Measurements from ENCODE around the gene GRM6.

GRM6 gene

GRCh38 chr5:178994580-178995340 is at the start of gene GRM6:
Gene GRM6, minus strand, starts transcription at chr5:178995320. Its CDS starts 376 bp downstream, at chr5:178994944.
- no peak for DNase-seq

DNA sequence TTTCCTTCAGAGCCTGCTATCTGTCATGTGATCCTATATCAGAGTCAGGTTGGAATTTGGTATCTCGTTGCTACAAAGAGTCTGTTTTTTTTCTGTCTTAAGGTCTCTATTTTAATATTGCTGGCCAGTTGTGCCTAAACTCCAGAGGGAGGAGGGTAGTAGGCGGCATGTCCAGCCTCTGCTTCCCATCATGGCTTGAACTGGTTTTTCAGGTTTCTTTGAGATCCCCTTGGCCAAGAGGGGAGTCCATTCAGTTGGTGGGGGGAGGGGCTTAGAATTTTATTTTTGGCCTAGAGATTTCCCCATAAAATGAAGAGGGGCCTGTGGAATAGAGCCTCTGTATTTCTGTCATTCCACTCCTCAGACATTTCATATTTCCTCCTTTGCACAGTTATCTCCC is 49.6 kb upstream of the GRM6 start:
- no peak for DNase-seq

- no peak for DNase-seq
Observed at GRCh38 chr5:179033004-179033580, 38.0 kb upstream of the GRM6 start.

DNA sequence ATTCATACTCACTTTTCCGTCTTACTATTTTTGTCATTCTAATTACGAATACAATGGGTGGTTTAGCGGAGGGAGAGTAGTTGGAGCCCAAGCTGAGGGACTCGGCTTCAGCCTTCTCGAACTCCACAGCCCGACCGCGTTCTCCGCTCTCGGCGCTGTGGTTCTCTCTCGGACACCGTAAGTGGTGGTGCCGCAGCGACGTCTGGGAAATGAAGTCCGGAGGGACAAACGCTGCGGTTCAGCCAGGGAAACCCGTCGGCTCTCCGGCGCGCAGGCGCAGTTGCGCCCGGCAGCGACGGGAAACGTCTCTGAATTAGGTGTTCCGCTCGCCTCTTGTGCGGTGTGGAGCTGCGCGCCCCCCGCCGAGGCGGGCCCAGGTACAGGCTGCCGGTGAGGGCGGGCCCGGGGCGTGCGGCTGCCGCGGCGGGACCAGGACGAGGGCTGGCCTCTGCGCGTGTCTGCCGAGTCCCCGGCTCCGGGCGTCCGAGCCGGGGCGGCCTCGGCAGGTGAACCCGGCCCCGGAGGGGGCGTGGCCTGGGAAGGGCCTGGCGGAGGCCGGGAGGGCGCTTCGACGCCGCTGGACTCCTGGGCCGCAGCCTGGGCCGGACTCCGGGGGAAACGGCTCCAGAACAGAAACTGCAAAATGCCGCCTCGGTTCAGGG is 28.5 kb upstream of the GRM6 start, which contains the start of gene ZNF879:
TSS of gene ZNF879 (plus strand) at position 277 of the 662 bp plus-strand sequence. CDS start 1,201 bp downstream, outside the sequence.
- peak; percentile 92 for DNase-seq

GRCh38 chr5:179008667-179009066 is 13.5 kb upstream of the GRM6 start:
- DNase-seq = no peak

- no peak for DNase-seq
Observed at GRCh38 chr5:179006564-179006963, 11.4 kb upstream of the GRM6 start.

DNA sequence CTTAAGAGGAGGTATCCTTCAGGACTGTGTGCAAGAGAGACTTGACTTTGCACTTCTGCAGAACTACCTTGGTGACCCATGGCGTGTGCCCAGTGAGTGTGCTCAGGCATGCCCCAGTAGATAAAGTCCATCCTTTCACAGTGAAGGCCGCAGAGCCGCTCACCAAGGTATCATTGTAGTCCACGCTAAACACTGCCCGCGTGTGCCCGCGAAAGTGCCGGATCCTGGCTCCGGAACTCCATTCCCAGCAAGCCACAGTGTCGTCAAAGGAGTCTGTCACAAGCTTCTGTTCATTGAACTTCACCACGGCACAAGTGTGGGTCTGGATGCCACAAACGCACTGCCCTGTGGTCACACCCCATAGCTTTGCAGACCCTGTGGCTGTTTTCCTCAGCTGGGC is 3.3 kb upstream of the GRM6 start:
- no peak for DNase-seq

- no peak for DNase-seq
Observed at GRCh38 chr5:178997191-178997590, 2.1 kb upstream of the GRM6 start.

GRCh38 chr5:178996156-178996555 is 1.0 kb upstream of the GRM6 start:
- no peak for DNase-seq

DNA sequence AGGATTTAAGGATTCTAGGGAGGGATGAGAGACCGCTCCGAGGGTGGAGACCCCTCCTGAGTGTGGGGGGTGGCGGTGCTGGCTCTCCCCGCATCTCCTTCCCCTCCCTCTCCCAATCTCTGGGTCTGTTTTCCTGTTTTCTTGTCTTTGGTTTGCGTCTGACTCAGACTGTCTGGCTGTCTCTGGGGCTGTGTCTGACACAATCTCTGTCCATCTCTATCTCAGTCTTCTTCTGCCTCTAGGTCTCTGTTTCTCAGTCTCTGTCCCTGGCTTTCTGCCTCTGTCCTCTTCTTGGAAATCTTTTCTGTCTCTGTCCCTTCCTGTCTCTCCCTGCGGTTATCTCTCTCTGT is 196 bp upstream of the GRM6 start:
- no peak for DNase-seq

GRCh38 chr5:178993955-178994579 is 1.1 kb downstream of the GRM6 start:
- DNase-seq = no peak

GRCh38 chr5:178993236-178993765 is 1.8 kb downstream of the GRM6 start:
- no peak for DNase-seq

DNA sequence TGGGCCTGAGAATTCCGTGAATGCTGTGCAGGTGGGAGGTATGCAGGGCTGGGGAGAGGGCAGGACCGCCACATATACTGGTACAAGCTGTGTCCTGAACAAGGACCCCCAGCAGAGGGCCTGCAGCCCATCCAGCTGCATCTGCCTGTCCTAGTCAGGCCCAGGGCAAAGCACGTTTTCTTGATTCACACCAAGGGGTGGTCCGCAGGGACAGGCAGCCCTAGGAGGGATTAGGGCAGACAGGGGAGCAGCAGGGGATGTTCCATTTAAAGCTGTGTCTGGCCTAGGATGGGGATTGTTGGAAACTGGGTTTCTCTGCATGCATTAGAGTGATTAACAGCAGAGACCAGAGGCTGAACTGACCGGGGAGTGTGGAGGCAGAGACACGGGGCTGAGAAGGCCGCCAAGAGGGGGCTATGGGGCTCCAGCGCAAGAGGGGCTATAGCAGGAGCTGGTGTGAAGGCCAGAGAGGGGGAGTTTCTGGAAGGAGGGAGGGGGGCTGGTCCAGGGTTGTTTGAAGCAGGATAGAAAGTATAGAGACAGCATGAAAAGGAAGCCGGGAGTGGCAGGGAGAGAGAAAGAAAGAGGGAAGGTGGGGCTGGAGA is 2.7 kb downstream of the GRM6 start:
- no peak for DNase-seq

GRCh38 chr5:178991190-178992145 is 3.7 kb downstream of the GRM6 start:
- no peak for DNase-seq

DNA sequence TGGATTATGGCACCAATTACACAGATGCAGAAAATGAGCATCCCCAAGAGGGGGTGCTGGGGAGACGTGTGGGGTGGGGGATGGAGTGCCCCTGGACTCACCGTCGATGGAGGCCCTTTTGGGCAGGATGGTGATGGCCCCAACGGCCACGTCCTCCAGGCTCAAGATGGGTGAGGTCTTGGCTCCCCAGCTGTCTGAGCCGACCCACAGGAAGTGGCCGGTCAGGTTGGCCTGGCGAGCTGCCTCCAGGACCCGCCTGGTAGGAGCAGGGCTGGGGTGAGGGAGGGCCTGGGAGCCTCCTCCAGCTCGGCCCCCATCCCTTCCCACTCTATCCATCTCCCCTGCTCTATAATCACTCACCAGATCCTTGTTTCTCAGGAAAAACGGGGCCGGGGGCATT is 4.6 kb downstream of the GRM6 start:
- no peak for DNase-seq

DNA sequence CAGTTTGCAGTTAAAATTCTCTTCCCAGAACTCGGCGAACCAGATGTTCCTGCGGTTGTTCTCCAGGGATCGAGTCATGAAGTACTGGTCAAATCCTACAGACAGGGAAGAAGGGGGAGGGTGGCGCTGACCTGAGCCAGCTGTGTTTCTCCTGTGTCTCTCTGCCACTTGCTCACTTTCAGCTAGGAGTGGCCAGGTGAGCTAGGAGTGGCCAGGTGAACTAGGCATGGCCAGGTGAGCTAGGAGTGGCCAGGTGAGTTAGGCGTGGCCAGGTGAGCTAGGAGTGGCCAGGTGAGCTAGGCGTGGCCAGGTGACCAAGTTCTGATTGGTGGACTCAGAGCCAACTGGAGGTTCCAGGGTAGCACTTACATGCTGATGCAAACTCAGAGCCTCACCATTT is 5.8 kb downstream of the GRM6 start:
- no peak for DNase-seq

DNA sequence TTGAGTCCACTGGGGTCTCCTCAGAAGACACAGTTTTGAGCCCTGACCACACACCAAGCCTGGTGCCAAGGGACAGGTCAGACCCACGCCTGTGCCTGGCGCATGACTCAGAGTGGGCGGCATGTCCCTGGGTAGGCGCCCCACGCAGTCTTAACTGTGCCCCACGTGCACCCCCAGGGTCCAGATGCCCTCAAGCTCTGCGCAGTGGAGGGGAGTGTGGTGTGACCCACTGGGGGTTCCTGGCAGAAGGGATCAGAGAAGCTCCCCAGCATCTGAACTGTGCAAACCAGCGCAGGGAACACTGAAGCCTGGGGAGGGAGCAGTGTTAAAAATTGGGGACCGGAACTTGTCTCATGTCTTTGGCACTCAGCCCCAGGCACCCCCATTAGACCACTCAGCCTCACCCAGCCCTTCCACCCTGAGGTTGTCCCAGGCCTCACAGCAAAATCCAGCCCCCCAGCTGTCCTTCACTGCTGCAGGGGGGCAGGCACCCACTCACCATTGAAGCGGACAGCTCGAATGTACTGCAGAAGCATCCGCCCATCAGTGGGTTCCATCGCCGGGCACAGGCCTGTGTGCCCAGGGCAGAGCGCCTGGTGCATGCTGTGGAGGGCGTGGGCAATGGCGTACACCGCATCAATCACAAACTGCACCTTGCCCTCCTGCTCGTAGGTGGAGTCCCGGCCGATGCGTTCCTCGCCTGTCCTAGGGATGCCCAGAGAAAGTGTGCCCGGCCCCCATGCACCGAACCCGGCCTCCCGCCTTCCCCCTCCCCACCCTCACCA is 6.5 kb downstream of the GRM6 start:
- no peak for DNase-seq

- no peak for DNase-seq
Observed at GRCh38 chr5:178986326-178986960, 8.7 kb downstream of the GRM6 start.

DNA sequence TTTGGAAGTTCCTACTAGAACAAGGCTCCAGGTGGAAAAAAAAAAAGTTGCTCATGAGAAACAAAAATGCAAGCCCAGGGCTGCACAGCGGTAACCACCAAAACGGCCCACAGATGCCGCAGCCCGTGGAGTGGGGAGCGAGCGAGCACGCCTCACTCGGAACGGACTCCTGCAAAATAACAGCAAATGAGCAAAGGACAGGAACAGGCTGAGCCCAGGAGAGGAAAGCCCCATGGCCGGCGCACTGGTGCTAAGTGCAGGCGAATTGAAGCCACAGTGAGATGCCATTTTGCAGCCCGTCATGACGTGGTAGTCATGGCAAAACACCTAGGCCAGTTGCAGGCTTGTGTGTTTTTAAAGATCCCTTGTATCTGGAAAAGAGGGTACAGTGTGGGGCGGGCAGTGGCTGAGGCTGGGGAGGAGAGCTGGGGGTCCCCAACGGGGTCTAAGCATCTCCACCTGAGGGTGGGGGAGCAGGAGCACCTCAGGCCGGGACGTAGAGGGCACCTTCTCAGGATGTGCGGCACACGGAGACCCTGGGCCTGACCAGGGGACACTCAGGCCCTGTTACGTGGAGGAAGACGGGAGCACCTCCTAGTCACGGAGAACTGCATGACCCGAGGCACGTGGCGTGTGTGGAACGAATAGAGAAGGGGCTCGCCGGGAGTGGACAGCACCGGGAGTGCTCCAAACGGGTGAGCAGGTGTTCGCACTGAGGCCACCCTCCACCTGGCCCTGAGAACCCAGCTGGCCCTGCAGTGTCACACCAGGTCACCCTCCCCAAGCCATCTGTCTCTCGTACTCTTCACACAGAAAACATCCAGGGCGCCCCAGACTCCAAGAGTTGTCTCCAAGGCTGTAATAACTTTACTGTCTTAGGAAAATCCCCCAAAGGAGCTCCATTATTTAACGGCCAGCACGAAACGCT is 10.7 kb downstream of the GRM6 start:
- DNase-seq = no peak

All from activated CD4-positive, alpha-beta T cell treated with anti-CD3 and anti-CD28 coated beads for 1 hour (primary cell).